Measurements from ENCODE around the gene MMP21.

The MMP21 gene

DNA sequence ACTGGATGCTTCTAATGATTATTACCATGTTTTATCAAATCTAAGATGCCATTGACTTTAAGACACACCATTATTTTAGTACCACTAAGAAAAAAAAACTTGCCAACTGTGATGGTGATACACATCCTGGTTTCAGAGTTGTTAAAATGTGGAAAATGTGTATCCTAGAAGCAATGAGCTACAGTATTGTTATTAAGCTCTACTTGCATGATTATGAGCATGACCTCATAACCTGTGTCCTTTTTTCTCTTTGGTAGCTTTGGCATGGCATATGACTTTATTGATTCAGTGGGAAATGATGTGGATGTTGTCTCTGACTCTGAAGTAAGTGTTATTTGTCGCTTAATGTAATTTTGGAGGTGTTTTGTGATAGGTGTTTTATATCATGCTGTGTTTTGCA, 52.8 kb downstream of the MMP21 start:
- no peak for ATAC-seq (replicated peaks)
- H3K4me3 Mint-ChIP-seq, result no peak overlapping the region
- no peak overlapping the region for H3K27ac Mint-ChIP-seq
- no peaks in the 10 kb centered on the region for H3K27me3 Mint-ChIP-seq
- no peak for DNase-seq
- no peaks in the 10 kb centered on the region for H3K9me3 Mint-ChIP-seq
- peaks cover 3 to 11% of the 10 kb centered on the region in 2 donors for H3K4me1 Mint-ChIP-seq
- peaks cover 24 to 33% of the 10 kb centered on the region in 2 donors for H3K36me3 Mint-ChIP-seq

DNA sequence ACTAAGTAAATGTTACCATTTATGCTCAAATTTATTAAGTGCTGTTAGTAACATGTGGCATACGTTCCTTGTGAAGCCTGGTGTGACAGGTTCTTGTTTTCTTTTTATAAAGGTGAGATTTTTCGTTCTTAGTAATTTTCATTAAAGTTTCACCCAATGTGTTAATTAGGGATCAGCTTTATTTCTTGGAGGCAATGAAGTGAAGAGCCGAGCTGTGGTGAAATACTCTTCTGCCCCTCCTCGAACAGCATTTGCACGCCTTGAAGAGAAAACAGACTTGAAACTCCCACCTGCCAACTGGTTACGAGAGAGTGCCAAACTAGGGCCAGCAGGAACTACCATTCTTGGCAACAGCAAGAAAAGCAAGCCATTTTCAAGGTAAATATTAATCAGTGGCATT, 54.6 kb downstream of the MMP21 start:
- Mint-ChIP-seq H3K4me1 (peaks cover 3 to 11% of the 10 kb centered on the region in 2 donors), H3K9me3 (no peaks in the 10 kb centered on the region), H3K27me3 (no peaks in the 10 kb centered on the region), H3K27ac (no peak overlapping the region), H3K36me3 (peaks cover 21 to 25% of the 10 kb centered on the region in 2 donors), H3K4me3 (peak overlapping the region in 1 of 2 donors; percentile 4)
- no peak for ATAC-seq (replicated peaks)
- no peak for DNase-seq

DNA sequence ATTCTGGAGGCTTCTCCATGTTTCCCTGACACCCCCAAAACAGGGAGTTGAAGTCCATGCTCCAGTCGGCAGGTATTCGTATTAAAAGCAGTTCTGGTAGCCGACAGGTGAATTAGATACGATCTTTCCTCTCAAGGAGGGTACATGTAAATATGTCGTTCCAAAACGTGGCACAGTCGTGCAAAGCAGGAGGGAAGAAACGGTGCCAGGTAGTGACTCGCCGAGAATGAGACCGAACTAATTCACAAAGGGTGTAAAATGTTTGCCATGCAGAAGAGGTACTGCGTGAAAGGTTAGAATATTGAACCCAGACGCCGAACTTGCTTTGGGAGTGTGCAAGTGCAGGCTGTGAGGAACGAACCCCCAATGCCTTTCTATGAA, 55.6 kb downstream of the MMP21 start:
- no peaks in the 10 kb centered on the region for H3K9me3 Mint-ChIP-seq
- H3K27me3 Mint-ChIP-seq, result no peaks in the 10 kb centered on the region
- H3K27ac Mint-ChIP-seq, result peak overlapping the region; percentile 95
- peaks cover 14 to 16% of the 10 kb centered on the region in 2 donors for H3K36me3 Mint-ChIP-seq
- peaks cover 3 to 11% of the 10 kb centered on the region in 2 donors for H3K4me1 Mint-ChIP-seq
- DNase-seq (no peak), ATAC-seq (replicated peaks) (no peak)
- H3K4me3 Mint-ChIP-seq, result peak overlapping the region; percentile 95 to 97

DNA sequence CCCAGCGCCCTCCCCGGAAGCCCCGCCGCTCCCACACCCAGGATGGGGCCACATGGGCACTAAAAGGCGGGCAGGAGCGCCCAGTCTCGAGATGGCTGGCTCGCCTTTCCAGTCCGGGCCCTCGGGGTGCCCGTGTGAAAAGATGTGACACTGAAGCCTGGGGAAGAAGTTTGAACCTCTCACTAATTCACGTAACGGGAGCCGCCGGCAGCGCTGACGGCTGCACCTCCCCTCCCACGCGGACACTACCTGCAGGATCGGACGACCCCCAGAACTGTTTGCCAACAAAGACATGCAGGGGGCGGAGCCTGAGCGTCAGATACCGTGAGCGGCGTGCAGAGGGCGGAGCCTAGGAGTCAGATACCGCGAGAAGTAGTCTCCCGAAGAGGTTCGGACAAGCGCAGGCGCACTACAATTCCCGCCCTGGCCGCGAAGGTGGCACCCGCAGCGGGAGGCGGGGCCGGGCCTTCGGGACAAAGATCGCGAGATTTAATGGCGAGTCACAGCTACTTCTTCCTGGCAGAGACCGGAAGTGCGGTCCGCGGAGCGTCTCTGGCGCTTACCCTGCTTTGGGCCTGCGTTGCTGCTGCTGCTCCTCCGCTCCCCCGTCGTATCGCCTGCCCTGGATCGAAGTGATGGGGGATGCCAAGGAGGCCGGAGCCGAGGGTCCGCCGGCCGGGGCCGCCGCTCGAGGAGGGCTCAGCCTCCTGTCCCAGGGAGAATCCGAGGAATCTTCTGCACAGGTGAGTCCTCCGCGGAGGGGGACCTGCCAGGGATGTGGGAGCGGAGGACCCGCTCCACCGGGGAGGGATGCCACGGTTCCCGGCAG, 56.2 kb downstream of the MMP21 start, which contains the start of gene EDRF1:
EDRF1 (plus strand) TSS at position 537 of the 829 bp plus-strand sequence; CDS start at position 636, 99 bp downstream.
- ATAC-seq (replicated peaks) (peak; percentile 95 to 97), DNase-seq (peak; percentile 100)
- H3K36me3 Mint-ChIP-seq, result peaks cover 11% of the 10 kb centered on the region in 2 donors
- H3K4me1 Mint-ChIP-seq, result peaks cover 3 to 11% of the 10 kb centered on the region in 2 donors
- H3K4me3 Mint-ChIP-seq, result peak within 1 kb of the TSS; percentile 95 to 97
- H3K27me3 Mint-ChIP-seq, result no peaks in the 10 kb centered on the region
- H3K27ac Mint-ChIP-seq, result peak within 1 kb of the TSS; percentile 95
- H3K9me3 Mint-ChIP-seq, result peaks cover 0 to 1% of the 10 kb centered on the region in 2 donors
